A673 (cell line): ENCODE measurements around the gene CAST. TPM values are rescaled to one million over a fixed set of nuclear protein-coding genes. Genes with fewer than 3 reads are reported as not detected.
A peak's percentile ranks its signal among the peaks of the same experiment; 100 is the strongest.

Experiments used
- BruUV-seq: library from RNA; stranded (reverse); fragments of 400-500 nt; replicated peaks from 2 replicates; lab custom pipeline; 2021; lab: Mats Ljungman, UMichigan
- CTCF ChIA-PET: fragments of 300-600 bp; sonication (Branson Sonifier 250); formaldehyde crosslinking; loops from one replicate; lab custom pipeline; 2022; ENCODE audit warnings: antibody characterized with exemption; lab: Charles Lee
- POLR2A ChIA-PET: fragments of 300-600 bp; sonication (Branson Sonifier 250); formaldehyde crosslinking; loops from one replicate; lab custom pipeline; 2022; ENCODE audit warnings: antibody characterized with exemption; ENCODE audit not compliant: low non-redundant PET; lab: Charles Lee
- DNase-seq: peaks from one replicate; pipeline ENCODE4 v3.0.0-alpha.2; 2015; ENCODE audit warnings: low spot score
- H3K27ac ChIP-seq: fragments of 200-600 bp; sonication (generic); 2 replicates; pipeline ENCODE4 v1.5.1; 2016; ENCODE audit warnings: mixed run types, low read depth, mild to moderate bottlenecking, mixed read lengths, antibody characterized with exemption, low read length; ENCODE audit not compliant: poor library complexity, severe bottlenecking
- H3K27me3 ChIP-seq: fragments of 200-600 bp; sonication (generic); replicated peaks from 2 replicates; pipeline ENCODE4 v1.6.1; 2017; ENCODE audit warnings: mixed run types, low read depth, mild to moderate bottlenecking, mixed read lengths, antibody characterized with exemption, low read length; ENCODE audit not compliant: insufficient read depth, poor library complexity
- H3K36me3 ChIP-seq: fragments of 200-600 bp; sonication (generic); 2 replicates; pipeline ENCODE4 v1.6.1; 2016; ENCODE audit warnings: mixed run types, mild to moderate bottlenecking, mixed read lengths, antibody characterized with exemption, low read length; ENCODE audit not compliant: insufficient read depth, poor library complexity, severe bottlenecking
- H3K4me1 ChIP-seq: fragments of 200-600 bp; sonication (generic); 2 replicates; pipeline ENCODE4 v1.6.1; 2017; ENCODE audit warnings: mixed run types, mild to moderate bottlenecking, mixed read lengths, antibody characterized with exemption, low read length; ENCODE audit not compliant: insufficient read depth, poor library complexity, severe bottlenecking
- H3K4me3 ChIP-seq: fragments of 200-600 bp; sonication (generic); 2 replicates; pipeline ENCODE4 v1.5.1; 2016; ENCODE audit warnings: low read depth, mixed run types, mild to moderate bottlenecking, mixed read lengths, low read length; ENCODE audit not compliant: poor library complexity, severe bottlenecking
- H3K9me3 ChIP-seq: fragments of 200-600 bp; sonication (generic); 2 replicates; pipeline ENCODE4 v1.6.1; 2016; ENCODE audit warnings: mixed run types, low read depth, mild to moderate bottlenecking, mixed read lengths, antibody characterized with exemption, low read length; ENCODE audit not compliant: poor library complexity, severe bottlenecking
- CTCF ChIP-seq: fragments of 300-800, 200-600 bp; sonication (generic); conservative IDR thresholded peaks from 2 replicates; pipeline ENCODE4 v1.5.1; 2017; ENCODE audit warnings: low read depth, mild to moderate bottlenecking, antibody characterized with exemption, low read length, moderate library complexity, mixed read lengths
- EZH2 ChIP-seq: fragments of 200-600 bp; sonication (generic); IDR thresholded peaks from 2 replicates; pipeline ENCODE4 v1.6.1; 2017; ENCODE audit warnings: borderline replicate concordance, low read depth, mild to moderate bottlenecking, mixed read lengths, antibody characterized with exemption, low read length; ENCODE audit not compliant: poor library complexity, severe bottlenecking
- intact Hi-C: fragments of 100-400 bp; cut with micrococcal nuclease; formaldehyde crosslinking; loops from one replicate; pipeline ENCODE4 v1.10.0; 2022; ENCODE audit not compliant: unreplicated experiment
- total RNA-seq: library from RNA; stranded (reverse); gene quantifications from 2 replicates; pipeline ENCODE4 v1.2.3, GENCODE V29; 2021

CAST gene
- total RNA-seq, 1 experiment from 2014 or later = 66.8 TPM

- TF ChIP-seq CTCF (no peak), EZH2 (no peak)
- ChIA-PET POLR2A (no interaction called here), CTCF (no interaction called here)
- no peaks in the 10 kb centered on the region for H3K4me1 ChIP-seq
- DNase-seq = peak; percentile 25
- intact Hi-C loops = no loop called here
- no peak overlapping the region for H3K27ac ChIP-seq
- H3K36me3 ChIP-seq = no peaks in the 10 kb centered on the region
- peak overlapping the region; percentile 86 for H3K4me3 ChIP-seq
- H3K9me3 ChIP-seq = no peaks in the 10 kb centered on the region
- BruUV-seq = no TSS peak
- no peaks in the 10 kb centered on the region for H3K27me3 ChIP-seq
Observed at GRCh38 chr5:96660971-96661854, 963 bp upstream of the CAST start.

- Histone ChIP-seq H3K27me3 (no peaks in the 10 kb centered on the region), H3K36me3 (no peaks in the 10 kb centered on the region), H3K4me3 (peak overlapping the region; percentile 86), H3K9me3 (no peaks in the 10 kb centered on the region), H3K4me1 (no peaks in the 10 kb centered on the region), H3K27ac (peak overlapping the region; percentile 65)
- ChIA-PET CTCF (no interaction called here), POLR2A (interaction anchor here (0.8 kb wide), 1 partner anchor 841 kb away, joined by 4 read pairs; the partner anchor contains the start of gene GLRX)
- no TSS peak for BruUV-seq
- DNase-seq = peak; percentile 88
- intact Hi-C loops = loop anchor here (2.0 kb wide), 1 partner anchor 48 kb away; no protein-coding TSS in a partner anchor
- TF ChIP-seq EZH2 (no peak), CTCF (no peak)
Observed at GRCh38 chr5:96662725-96663518, 746 bp downstream of the CAST start.

GRCh38 chr5:96663608-96664007, 1.4 kb downstream of the CAST start:
- POLR2A ChIA-PET = no interaction called here

More at GRCh38 chr5:96663608-96664007, 1.4 kb downstream of the CAST start:
- intact Hi-C loops = loop anchor here (2.0 kb wide), 1 partner anchor 49 kb away; no protein-coding TSS in a partner anchor
- H3K27ac ChIP-seq = no peak overlapping the region
- no peaks in the 10 kb centered on the region for H3K9me3 ChIP-seq
- peak overlapping the region; percentile 86 for H3K4me3 ChIP-seq
- H3K36me3 ChIP-seq = no peaks in the 10 kb centered on the region
- DNase-seq = no peak
- no peaks in the 10 kb centered on the region for H3K4me1 ChIP-seq
- no peaks in the 10 kb centered on the region for H3K27me3 ChIP-seq
- no peak for TF ChIP-seq CTCF
- no TSS peak for BruUV-seq
- CTCF ChIA-PET = no interaction called here
